ENCODE measurements around the gene RMI1.
"Not testable (repeated sequence)": the region's sequence is repeated elsewhere in the genome, so short reads cannot be mapped to it uniquely, and the experiment has no call there.

Gene RMI1

GRCh38 chr9:83980395-83981125 lies at the start of gene RMI1:
Gene RMI1 (plus strand): TSS chr9:83980805. CDS start chr9:84000987, 20,182 bp downstream.
- peak; percentile 98 for DNase-seq

GRCh38 chr9:83930881-83931280 lies 49.7 kb upstream of the RMI1 start:
- DNase-seq = no peak

- DNase-seq = no peak
Measured at GRCh38 chr9:83932011-83932410, 48.6 kb upstream of the RMI1 start.

GRCh38 chr9:83932851-83933250 lies 47.8 kb upstream of the RMI1 start:
- no peak for DNase-seq

GRCh38 chr9:83933790-83934189 lies 46.8 kb upstream of the RMI1 start:
- no peak for DNase-seq

GRCh38 chr9:83934569-83935275 lies 45.9 kb upstream of the RMI1 start:
- no peak for DNase-seq

- DNase-seq = no peak
Measured at GRCh38 chr9:83935276-83935935, 45.2 kb upstream of the RMI1 start.

GRCh38 chr9:83936523-83936922 lies 44.1 kb upstream of the RMI1 start:
- no peak for DNase-seq

- peak; percentile 49 to 78 for DNase-seq
Measured at GRCh38 chr9:83937861-83938455, 42.6 kb upstream of the RMI1 start.

GRCh38 chr9:83940590-83941303 lies 39.9 kb upstream of the RMI1 start:
- DNase-seq = no peak

GRCh38 chr9:83948096-83948495 lies 32.5 kb upstream of the RMI1 start:
- DNase-seq = not testable (repeated sequence)

- DNase-seq = no peak
Measured at GRCh38 chr9:83956086-83956435, 24.5 kb upstream of the RMI1 start.

- peak; percentile 61 to 74 for DNase-seq
Measured at GRCh38 chr9:83956436-83957247, 24.0 kb upstream of the RMI1 start.

GRCh38 chr9:83957248-83957513 lies 23.4 kb upstream of the RMI1 start:
- no peak for DNase-seq

- no peak for DNase-seq
Measured at GRCh38 chr9:83959061-83959460, 21.5 kb upstream of the RMI1 start.

GRCh38 chr9:83960991-83961390 lies 19.6 kb upstream of the RMI1 start:
- no peak for DNase-seq

GRCh38 chr9:83962165-83962564 lies 18.4 kb upstream of the RMI1 start:
- no peak for DNase-seq

GRCh38 chr9:83964973-83965349 lies 15.6 kb upstream of the RMI1 start:
- DNase-seq = no peak

GRCh38 chr9:83965350-83966208 lies 15.0 kb upstream of the RMI1 start:
- peak; percentile 32 to 42 for DNase-seq

- no peak for DNase-seq
Measured at GRCh38 chr9:83966209-83966582, 14.4 kb upstream of the RMI1 start.

GRCh38 chr9:83967073-83967472 lies 13.5 kb upstream of the RMI1 start:
- no peak for DNase-seq

All from NCI-H1930 (cell line).